GM19328 (cell line): ENCODE measurements around the gene TRIO.

ENCODE experiments used
- ATAC-seq: cut with Tn5 transposase; IDR thresholded peaks from one replicate; pipeline ENCODE4 v1.9.1; 2021; ENCODE audit warnings: mild to moderate bottlenecking, moderate library complexity; ENCODE audit not compliant: unreplicated experiment

Gene TRIO

GRCh38 chr5:14310901-14311300 lies 167.8 kb downstream of the TRIO start:
- ATAC-seq, result no peak

GRCh38 chr5:14313986-14314690 lies 171.0 kb downstream of the TRIO start:
- no peak for ATAC-seq

- no peak for ATAC-seq
These were observed 173.3 kb downstream of the TRIO start for GRCh38 chr5:14316471-14316870.

- ATAC-seq, result no peak
These were observed 176.0 kb downstream of the TRIO start for GRCh38 chr5:14319102-14319501.

- no peak for ATAC-seq
These were observed 178.8 kb downstream of the TRIO start for GRCh38 chr5:14321936-14322335.

GRCh38 chr5:14322437-14323187 lies 179.5 kb downstream of the TRIO start:
- no peak for ATAC-seq

- ATAC-seq, result no peak
These were observed 180.3 kb downstream of the TRIO start for GRCh38 chr5:14323466-14323865.

GRCh38 chr5:14325369-14325768 lies 182.2 kb downstream of the TRIO start:
- ATAC-seq, result no peak

GRCh38 chr5:14326035-14326903 lies 183.1 kb downstream of the TRIO start:
- ATAC-seq, result no peak

GRCh38 chr5:14327624-14328023 lies 184.5 kb downstream of the TRIO start:
- no peak for ATAC-seq

- ATAC-seq, result no peak
These were observed 185.0 kb downstream of the TRIO start for GRCh38 chr5:14328144-14328543.

- no peak for ATAC-seq
These were observed 187.1 kb downstream of the TRIO start for GRCh38 chr5:14330291-14330690.

GRCh38 chr5:14330729-14331385 lies 187.7 kb downstream of the TRIO start:
- no peak for ATAC-seq

- ATAC-seq, result peak; percentile 58
These were observed 188.2 kb downstream of the TRIO start for GRCh38 chr5:14331386-14331781.

- ATAC-seq, result no peak
These were observed 189.0 kb downstream of the TRIO start for GRCh38 chr5:14332038-14332631.

GRCh38 chr5:14332746-14333145 lies 189.6 kb downstream of the TRIO start:
- ATAC-seq, result no peak

GRCh38 chr5:14337593-14337992 lies 194.5 kb downstream of the TRIO start:
- ATAC-seq, result no peak

- no peak for ATAC-seq
These were observed 196.3 kb downstream of the TRIO start for GRCh38 chr5:14339468-14339867.

GRCh38 chr5:14341571-14342230 lies 198.6 kb downstream of the TRIO start:
- no peak for ATAC-seq

GRCh38 chr5:14342306-14342705 lies 199.2 kb downstream of the TRIO start:
- peak; percentile 93 for ATAC-seq
